SK-N-SH (cell line): ENCODE results near the gene SLC35G2. TPM values are rescaled to one million over a fixed set of nuclear protein-coding genes. Genes with fewer than 3 reads are reported as not detected.
"Not testable (repeated sequence)": the region's sequence is repeated elsewhere in the genome, so short reads cannot be mapped to it uniquely, and the experiment has no call there.

Experiments used
- CTCF ChIA-PET: fragments of 300-600, 350-600 bp; formaldehyde crosslinking; extraction: SDS; loops from one replicate; lab custom pipeline; 2021; lab: Yijun Ruan, JAX
- POLR2A ChIA-PET: fragments of 350-600 bp; sonication (Branson Sonifier 250); formaldehyde crosslinking; extraction: SDS; loops from one replicate; lab custom pipeline; 2020; ENCODE audit warnings: antibody characterized with exemption, inconsistent platforms; lab: Yijun Ruan, JAX
- DNase-seq: peaks from one replicate; pipeline ENCODE4 v3.0.0; 2012
- H2AFZ ChIP-seq: fragments of 200-600 bp; sonication (generic); 2 replicates; pipeline ENCODE4 v1.8.1; 2016; ENCODE audit warnings: antibody characterized with exemption, mild to moderate bottlenecking, low read depth
- H3F3A ChIP-seq: fragments of 200-600 bp; sonication (generic); replicated peaks from 2 replicates; pipeline ENCODE3; 2016; ENCODE audit warnings: antibody characterized with exemption, mild to moderate bottlenecking; ENCODE audit not compliant: insufficient read depth
- H3K27ac ChIP-seq, 2 experiments: fragments of 200-500 bp in 1 of 2; fragments of 200-600 bp in 1 of 2; sonication (Bioruptor generic) in 1 of 2; sonication (generic), shearing (Covaris generic) in 1 of 2; 2 replicates each; pipeline versions ENCODE4 v1.5.1 to v1.6.1; 2014 to 2016; ENCODE audit warnings: low read depth in 2 of 2, inconsistent platforms in 1 of 2, low read length in 1 of 2, mild to moderate bottlenecking in 1 of 2, mixed read lengths in 1 of 2
- H3K27me3 ChIP-seq: fragments of 200-600 bp; sonication (generic), shearing (Covaris generic); 2 replicates; pipeline ENCODE4 v1.6.1; 2016; ENCODE audit warnings: mixed run types; ENCODE audit not compliant: insufficient read depth
- H3K36me3 ChIP-seq, 2 experiments: fragments of 200-500 bp in 1 of 2; fragments of 200-600 bp in 1 of 2; sonication (Bioruptor generic) in 1 of 2; sonication (generic) in 1 of 2; replicated peaks in 1 of 2; 2 replicates each; pipeline versions ENCODE3 to v1.5.1; 2014 to 2016; ENCODE audit warnings: low read length in 1 of 2, mild to moderate bottlenecking in 1 of 2; ENCODE audit not compliant: insufficient read depth in 2 of 2, control insufficient read depth in 1 of 2
- H3K4me1 ChIP-seq, 2 experiments: fragments of 200-500 bp in 1 of 2; fragments of 200-600 bp in 1 of 2; sonication (Bioruptor generic) in 1 of 2; sonication (generic), shearing (Covaris generic) in 1 of 2; 2 replicates each; pipeline versions ENCODE4 v1.5.1 to v1.6.1; 2014 to 2016; ENCODE audit warnings: low read depth in 1 of 2, low read length in 1 of 2, mixed run types in 1 of 2; ENCODE audit not compliant: insufficient read depth in 2 of 2, control insufficient read depth in 1 of 2
- H3K4me2 ChIP-seq: fragments of 200-600 bp; sonication (generic), shearing (Covaris generic); 2 replicates; pipeline ENCODE4 v1.6.1; 2017; ENCODE audit warnings: mixed run types
- H3K4me3 ChIP-seq, 2 experiments: fragments of 200-500 bp in 1 of 2; fragments of 200-600 bp in 1 of 2; sonication (Bioruptor generic) in 1 of 2; sonication (generic), shearing (Covaris generic) in 1 of 2; 2 replicates each; pipeline versions ENCODE4 v1.5.1 to v1.8.1; 2014 to 2016; ENCODE audit warnings: low read depth in 2 of 2, inconsistent platforms in 1 of 2, low read length in 1 of 2, mild to moderate bottlenecking in 1 of 2, mixed read lengths in 1 of 2, moderate library complexity in 1 of 2
- H3K79me2 ChIP-seq: fragments of 200-600 bp; sonication (generic); 2 replicates; pipeline ENCODE4 v1.8.1; 2017; ENCODE audit warnings: mild to moderate bottlenecking; ENCODE audit not compliant: insufficient read depth
- H3K9ac ChIP-seq: fragments of 200-600 bp; sonication (generic); 2 replicates; pipeline ENCODE4 v1.6.1; 2017; ENCODE audit warnings: mixed run types
- H3K9me2 ChIP-seq: fragments of 200-600 bp; sonication (generic); 2 replicates; pipeline ENCODE4 v1.6.1; 2017; ENCODE audit warnings: mixed run types
- H3K9me3 ChIP-seq: fragments of 200-600 bp; sonication (generic); 2 replicates; pipeline ENCODE4 v1.6.1; 2017; ENCODE audit warnings: mixed run types, mild to moderate bottlenecking, moderate library complexity
- H4K20me1 ChIP-seq: fragments of 200-600 bp; sonication (generic); 2 replicates; pipeline ENCODE4 v1.6.1; 2017; ENCODE audit warnings: mild to moderate bottlenecking, mixed run types; ENCODE audit not compliant: insufficient read depth
- EP300 ChIP-seq, 2 experiments: IDR thresholded peaks; 2 replicates each; pipeline versions ENCODE4 v1.4.0 to v1.6.1; 2012; ENCODE audit warnings: borderline replicate concordance in 1 of 2, low read depth in 1 of 2, low read length in 1 of 2
- EZH2phosphoT487 ChIP-seq: fragments of 200-600 bp; sonication (generic); IDR thresholded peaks from 2 replicates; pipeline ENCODE4 v1.6.1; 2017; ENCODE audit warnings: low read depth, mixed run types, mild to moderate bottlenecking, antibody characterized with exemption, moderate library complexity, borderline replicate concordance
- FOXJ3 ChIP-seq: sonication (generic); formaldehyde crosslinking; IDR thresholded peaks from 2 replicates; pipeline ENCODE4 v1.5.1; 2020; ENCODE audit warnings: mild to moderate bottlenecking, missing genetic modification reagents
- FOXM1 ChIP-seq: IDR thresholded peaks from 2 replicates; pipeline ENCODE4 v1.4.0; 2012; ENCODE audit warnings: low read depth, mild to moderate bottlenecking
- GATA2 ChIP-seq: sonication (generic); formaldehyde crosslinking; IDR thresholded peaks from 2 replicates; pipeline ENCODE4 v1.5.0; 2020; ENCODE audit warnings: mild to moderate bottlenecking, missing genetic modification reagents
- IRF3 ChIP-seq: fragments of 150-350 bp; IDR thresholded peaks from 2 replicates; pipeline ENCODE4 v1.6.1; 2016; ENCODE audit warnings: mild to moderate bottlenecking, low read depth, low read length
- MEF2A ChIP-seq: IDR thresholded peaks from 2 replicates; pipeline ENCODE4 v1.4.0; 2012; ENCODE audit warnings: low read depth, borderline replicate concordance
- PBX3 ChIP-seq: IDR thresholded peaks from 2 replicates; pipeline ENCODE4; 2012
- POLR2AphosphoS5 ChIP-seq: IDR thresholded peaks from 2 replicates; pipeline ENCODE4 v1.6.1; 2012; ENCODE audit warnings: low read depth, low read length
- RAD21 ChIP-seq: IDR thresholded peaks from 2 replicates; pipeline ENCODE4 v1.6.1; 2012; ENCODE audit warnings: mild to moderate bottlenecking, low read length
- TCF12 ChIP-seq: IDR thresholded peaks from 2 replicates; pipeline ENCODE4 v1.4.0; 2012
- TEAD4 ChIP-seq: IDR thresholded peaks from 2 replicates; pipeline ENCODE4 v1.4.0; 2012; ENCODE audit warnings: mild to moderate bottlenecking, borderline replicate concordance; ENCODE audit not compliant: insufficient read depth
- USF2 ChIP-seq: fragments of 150-350 bp; IDR thresholded peaks from 2 replicates; pipeline ENCODE4 v1.6.1; 2017; ENCODE audit warnings: antibody characterized with exemption, low read length, low read depth, borderline replicate concordance
- YY1 ChIP-seq: IDR thresholded peaks from 2 replicates; pipeline ENCODE4 v1.4.0; 2012; ENCODE audit warnings: low read depth, mild to moderate bottlenecking
- WGBS: methylation state at CpG from one replicate; pipeline ENCODE4 v1.1.6; 2017; ENCODE audit warnings: low lambda C conversion rate; 5-methylcytosine and 5-hydroxymethylcytosine counted together
- polyA plus RNA-seq, 3 experiments: library from polyadenylated mRNA; depleted of rRNA; stranded (reverse); fragments of >200 nt; gene quantifications; 2 replicates each; pipeline ENCODE4 v1.2.3, GENCODE V29; 2012
- TF ChIP-seq, protein P1 (sequence below): IDR thresholded peaks from 2 replicates; pipeline ENCODE4 v1.4.0; 2012; ENCODE audit warnings: low read depth, borderline replicate concordance

SLC35G2 gene
- polyA plus RNA-seq, 1 of the 3 experiments (the other 2 are of a cell fraction): 9.7 TPM

DNA sequence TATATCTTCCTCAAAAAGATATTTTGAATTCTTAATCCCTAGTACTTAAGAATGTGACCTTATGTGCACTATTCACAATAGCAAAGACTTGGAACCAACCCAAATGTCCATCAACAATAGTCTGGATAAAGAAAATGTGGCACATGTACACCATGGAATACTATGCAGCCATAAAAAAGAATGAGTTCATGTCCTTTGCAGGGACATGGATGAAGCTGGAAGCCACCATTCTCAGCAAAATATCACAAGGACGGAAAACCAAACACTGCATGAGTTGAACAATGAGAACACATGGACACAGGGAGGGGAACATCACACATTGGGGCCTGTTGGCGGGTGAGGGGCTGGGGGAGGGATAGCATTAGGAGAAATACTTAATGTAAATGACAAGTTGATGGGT lies 60.6 kb downstream of the SLC35G2 start:
- H3K9me2 ChIP-seq, DNase-seq, H2AFZ ChIP-seq, H3K4me1 ChIP-seq, H3K4me2 ChIP-seq, H3K36me3 ChIP-seq, H3K9me3 ChIP-seq, H3F3A ChIP-seq, POLR2A ChIA-PET, CTCF ChIA-PET, H3K9ac ChIP-seq, H3K27me3 ChIP-seq, H3K27ac ChIP-seq, H3K4me3 ChIP-seq: not testable (repeated sequence)
- 98% methylated on average over 2 of the region's 2 CpGs for WGBS
- peaks cover 19% of the 10 kb centered on the region for H4K20me1 ChIP-seq
- H3K79me2 ChIP-seq: peaks cover 91% of the 10 kb centered on the region

GRCh38 chr3:136882571-136882970 lies 63.6 kb downstream of the SLC35G2 start:
- no peaks in the 10 kb centered on the region for H3K27me3 ChIP-seq
- no peak for DNase-seq
- ChIA-PET CTCF (interaction anchor here (1.3 kb wide), 1 partner anchor 491 kb away, joined by 3 read pairs; no protein-coding TSS in a partner anchor), POLR2A (no interaction called here)
- H3K9me3 ChIP-seq: no peaks in the 10 kb centered on the region
- no peak overlapping the region for H3K9ac ChIP-seq
- peaks cover 95% of the 10 kb centered on the region for H3K79me2 ChIP-seq
- H3F3A ChIP-seq: no peaks in the 10 kb centered on the region
- H3K27ac ChIP-seq: no peak overlapping the region
- no peaks in the 10 kb centered on the region for H3K36me3 ChIP-seq
- 91% methylated on average over 1 of the region's 1 CpG for WGBS
- H3K4me1 ChIP-seq: no peaks in the 10 kb centered on the region; a peak in 2 of 4 replicates
- no peak overlapping the region for H2AFZ ChIP-seq
- no peaks in the 10 kb centered on the region for H3K9me2 ChIP-seq
- H3K4me2 ChIP-seq: no peak overlapping the region
- TF ChIP-seq, protein P1, sequence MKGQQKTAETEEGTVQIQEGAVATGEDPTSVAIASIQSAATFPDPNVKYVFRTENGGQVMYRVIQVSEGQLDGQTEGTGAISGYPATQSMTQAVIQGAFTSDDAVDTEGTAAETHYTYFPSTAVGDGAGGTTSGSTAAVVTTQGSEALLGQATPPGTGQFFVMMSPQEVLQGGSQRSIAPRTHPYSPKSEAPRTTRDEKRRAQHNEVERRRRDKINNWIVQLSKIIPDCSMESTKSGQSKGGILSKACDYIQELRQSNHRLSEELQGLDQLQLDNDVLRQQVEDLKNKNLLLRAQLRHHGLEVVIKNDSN: peak; percentile 75; the same call in 1 of the 2 replicates
- TF ChIP-seq POLR2AphosphoS5: no peak
- no peak overlapping the region for H3K4me3 ChIP-seq
- peaks cover 27% of the 10 kb centered on the region for H4K20me1 ChIP-seq

DNA sequence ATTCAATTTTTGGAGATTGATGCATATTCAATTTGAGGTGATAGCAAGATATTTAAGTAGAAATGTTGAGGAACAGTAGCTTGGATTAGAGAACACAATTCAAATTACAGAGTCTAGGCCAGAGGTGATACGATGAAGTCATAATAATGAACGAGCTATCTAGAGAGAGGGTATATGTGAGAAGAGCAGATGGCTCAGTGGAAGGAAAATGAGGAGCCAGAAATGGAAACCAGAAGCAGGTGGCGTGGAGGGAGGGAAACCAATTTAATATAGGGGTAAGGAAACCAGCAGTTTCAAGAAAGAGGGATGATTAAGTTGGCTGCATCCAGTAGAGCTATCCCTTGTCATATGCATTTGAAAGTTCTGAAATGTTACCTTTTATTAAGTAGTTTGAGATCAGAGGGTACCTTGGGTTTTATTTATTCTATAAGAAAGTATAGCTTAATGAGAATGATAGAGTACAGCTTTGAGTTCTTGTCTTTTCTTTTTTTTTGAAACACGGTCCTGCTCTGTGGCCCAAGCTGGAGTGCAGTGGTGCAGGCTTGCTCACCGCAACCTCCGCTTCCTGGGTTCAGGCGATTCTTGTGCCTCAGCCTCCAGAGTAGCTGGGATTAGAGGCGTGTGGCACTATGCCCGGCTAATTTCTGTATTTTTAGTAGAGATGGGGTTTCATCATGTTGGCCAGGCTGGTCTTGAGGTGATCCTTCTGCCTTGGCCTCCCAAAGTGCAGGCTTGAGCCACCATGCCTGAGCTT lies 65.2 kb downstream of the SLC35G2 start:
- peaks cover 30% of the 10 kb centered on the region for H4K20me1 ChIP-seq
- no peak overlapping the region for H3K4me2 ChIP-seq
- TF ChIP-seq EP300 (IDR thresholded peaks at IDR 0.05; ENCODE audit: borderline replicate concordance in 1 of 2, low read depth in 1 of 2, low read length in 1 of 2) (no peak), TEAD4 (no peak), USF2 (no peak), PBX3 (no peak), EZH2phosphoT487 (no peak), FOXM1 (no peak), YY1 (no peak), IRF3 (no peak), FOXJ3 (CRISPR knock-in tag) (no peak), GATA2 (no peak), TCF12 (no peak), POLR2AphosphoS5 (no peak), RAD21 (no peak), MEF2A (no peak)

More for the DNA sequence above, 65.2 kb downstream of the SLC35G2 start:
- no peaks in the 10 kb centered on the region for H3K9me2 ChIP-seq
- DNase-seq: no peak
- H3K4me1 ChIP-seq: no peaks in the 10 kb centered on the region; a peak in 2 of 4 replicates
- no peaks in the 10 kb centered on the region for H3K36me3 ChIP-seq
- H3K4me3 ChIP-seq: no peak overlapping the region
- H3F3A ChIP-seq: no peaks in the 10 kb centered on the region
- ChIA-PET CTCF (interaction anchor here (1.0 kb wide), 1 partner anchor 131 kb away, joined by 3 read pairs; no protein-coding TSS in a partner anchor), POLR2A (interaction anchor here (0.7 kb wide), 1 partner anchor 68 kb away, joined by 3 read pairs; no protein-coding TSS in a partner anchor)
- no peaks in the 10 kb centered on the region for H3K9me3 ChIP-seq
- WGBS: 90% methylated on average over 9 of the region's 9 CpGs
- H2AFZ ChIP-seq: no peak overlapping the region
- H3K9ac ChIP-seq: no peak overlapping the region
- peaks cover 96% of the 10 kb centered on the region for H3K79me2 ChIP-seq
- no peaks in the 10 kb centered on the region for H3K27me3 ChIP-seq
- no peak overlapping the region for H3K27ac ChIP-seq
